Activated T-helper 1 cell treated with anti-CD3 and anti-CD28 coated beads, Interleukin-12 subunit alpha, Interleukin-12 subunit beta, Interleukin-2, Interleukin-4 antibody, amounts not matched to agents 30 ng/mL and 10 ng/mL and 1 ng/mL, durations not matched to agents 14 hours and 24 hours and 36 hours (primary cell): ENCODE data around the gene GJE1. TPM values are rescaled to one million over a fixed set of nuclear protein-coding genes. Genes with fewer than 3 reads are reported as not detected.
"Not testable (repeated sequence)": the region's sequence is repeated elsewhere in the genome, so short reads cannot be mapped to it uniquely, and the experiment has no call there.

ENCODE experiments used
- DNase-seq: peaks from one replicate; pipeline ENCODE4 v3.0.0; 2021; ENCODE audit warnings: low spot score
- H3K27ac Mint-ChIP-seq: one replicate; pipeline ENCODE4 v1.8.0; 2021; ENCODE audit warnings: mild to moderate bottlenecking, mixed read lengths
- H3K27me3 Mint-ChIP-seq: one replicate; pipeline ENCODE4 v1.8.0; 2022; ENCODE audit warnings: mild to moderate bottlenecking, moderate library complexity, mixed read lengths; ENCODE audit not compliant: insufficient read depth
- H3K36me3 Mint-ChIP-seq: one replicate; pipeline ENCODE4 v1.8.0; 2021; ENCODE audit warnings: low read depth, mixed read lengths
- H3K4me1 Mint-ChIP-seq: one replicate; pipeline ENCODE4 v1.8.0; 2021; ENCODE audit warnings: low read depth, mixed read lengths
- H3K4me3 Mint-ChIP-seq: one replicate; pipeline ENCODE4 v1.8.0; 2021; ENCODE audit warnings: mild to moderate bottlenecking, moderate library complexity, mixed read lengths
- H3K9me3 Mint-ChIP-seq: one replicate; pipeline ENCODE4 v1.8.0; 2021; ENCODE audit warnings: mixed read lengths
- intact Hi-C: fragments of 100-400 bp; cut with micrococcal nuclease; formaldehyde crosslinking; loops from one replicate; pipeline ENCODE4 v1.15.1; 2024
- total RNA-seq: library from RNA; stranded (reverse); gene quantifications from 2 replicates; pipeline ENCODE4 v1.2.3, GENCODE V29; 2022

GJE1 gene
- total RNA-seq, 1 donor from 2014 or later: not detected

DNA sequence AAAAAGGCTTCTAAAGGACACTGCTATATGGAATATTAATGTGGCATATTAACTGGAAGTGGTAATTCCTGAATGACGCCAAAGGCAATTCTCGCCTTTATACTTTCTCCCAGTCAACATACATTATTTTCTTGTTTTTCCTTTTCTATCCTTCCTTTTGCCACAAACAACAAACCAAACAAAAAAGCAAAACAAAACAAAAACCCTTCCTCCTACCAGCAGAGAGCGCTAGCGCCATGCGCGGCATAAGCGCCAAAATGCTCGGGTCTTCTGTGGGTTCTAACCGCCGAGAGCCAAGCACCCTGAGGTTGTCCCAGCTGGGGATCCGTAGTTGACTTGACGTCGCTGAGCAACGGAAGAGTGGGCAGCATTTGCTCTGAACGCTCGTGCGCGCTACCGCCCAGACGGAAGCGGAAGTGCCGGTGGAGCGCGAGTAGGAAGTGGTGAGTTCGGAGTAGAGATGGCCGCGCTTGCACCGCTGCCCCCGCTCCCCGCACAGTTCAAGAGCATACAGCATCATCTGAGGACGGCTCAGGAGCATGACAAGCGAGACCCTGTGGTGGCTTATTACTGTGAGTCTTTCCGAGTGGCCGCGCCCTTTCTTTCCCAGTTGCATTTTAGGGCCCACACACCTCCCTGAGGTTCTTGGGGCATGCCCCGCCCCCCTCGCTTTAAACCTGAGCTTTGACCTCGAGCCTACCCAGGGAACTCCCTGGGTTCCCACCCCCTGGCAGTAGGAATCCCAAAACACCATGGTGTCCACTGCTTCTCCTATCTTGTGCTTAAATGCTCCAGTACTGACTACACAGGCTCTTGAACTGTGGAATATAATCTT lies 14.3 kb downstream of the GJE1 start, which contains the start of the genes NMBR and VTA1:
Gene NMBR (minus strand): TSS at position 295 of the 835 bp plus-strand sequence. CDS start 58,464 bp downstream, outside the sequence.
Gene VTA1 (plus strand): TSS at position 436 of the 835 bp plus-strand sequence. CDS start 25 bp downstream, at position 461.
- Mint-ChIP-seq H3K4me3 (peak within 1 kb of the TSS; percentile 90), H3K27me3 (no peaks in the 10 kb centered on the region), H3K36me3 (peaks cover 9% of the 10 kb centered on the region)

DNA sequence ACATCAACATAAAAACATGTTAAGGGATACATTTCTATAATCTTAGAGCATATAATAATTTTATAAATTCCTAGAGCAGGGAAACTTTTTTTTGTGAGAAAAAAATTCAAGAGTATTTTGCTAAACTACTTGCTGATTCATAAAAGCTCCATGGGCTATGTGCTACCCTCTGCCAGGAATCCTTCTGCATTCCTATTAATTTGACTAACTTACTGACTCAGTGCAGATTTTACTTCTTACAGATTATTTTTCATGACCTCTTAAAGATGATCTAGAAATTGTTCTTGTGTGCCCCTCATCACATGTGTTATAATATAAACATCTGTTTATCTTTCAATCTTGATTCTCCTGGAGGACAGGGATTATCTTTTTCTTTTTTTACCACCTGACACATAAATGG lies 20.0 kb downstream of the GJE1 start:
- Mint-ChIP-seq H3K4me1 (peaks cover 41% of the 10 kb centered on the region), H3K4me3 (no peak overlapping the region), H3K27me3 (no peaks in the 10 kb centered on the region), H3K9me3 (no peaks in the 10 kb centered on the region), H3K36me3 (peaks cover 9% of the 10 kb centered on the region), H3K27ac (no peak overlapping the region)
- intact Hi-C loops: no loop called here
- no peak for DNase-seq

More for the DNA sequence above, 14.3 kb downstream of the GJE1 start, which contains the start of the genes NMBR and VTA1:
- Mint-ChIP-seq H3K4me1 (peaks cover 37% of the 10 kb centered on the region), H3K9me3 (no peaks in the 10 kb centered on the region), H3K27ac (peak within 1 kb of the TSS; percentile 79)
- intact Hi-C loops: loop anchor here (1.0 to 10.0 kb wide), 14 partner anchors 60 to 1696 kb away; partner anchors contain the start of genes ADAT2, ADGRG6, AIG1 and LTV1
- peak; percentile 95 for DNase-seq

DNA sequence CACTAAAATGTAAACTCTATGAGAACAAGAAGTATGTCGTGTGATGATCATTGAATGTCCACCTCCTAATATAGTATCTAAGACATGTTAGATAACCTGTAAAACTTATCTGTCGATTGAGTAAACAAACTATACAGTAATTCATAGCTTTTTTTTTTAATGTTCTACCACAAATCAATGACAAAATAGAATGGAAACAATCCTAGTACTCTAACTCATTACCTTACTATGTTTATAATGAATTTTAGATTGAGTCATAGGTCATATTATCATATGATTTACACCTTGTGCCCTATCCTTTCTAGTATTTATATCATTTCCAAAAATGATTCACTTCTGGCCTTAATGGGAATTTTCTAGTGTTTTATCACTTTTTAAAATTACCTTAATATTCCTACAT lies 20.5 kb downstream of the GJE1 start:
- Mint-ChIP-seq H3K4me1 (peaks cover 36% of the 10 kb centered on the region), H3K4me3 (no peak overlapping the region), H3K9me3 (no peaks in the 10 kb centered on the region), H3K27me3 (no peaks in the 10 kb centered on the region), H3K36me3 (peaks cover 9% of the 10 kb centered on the region), H3K27ac (no peak overlapping the region)
- intact Hi-C loops: no loop called here
- DNase-seq: no peak

DNA sequence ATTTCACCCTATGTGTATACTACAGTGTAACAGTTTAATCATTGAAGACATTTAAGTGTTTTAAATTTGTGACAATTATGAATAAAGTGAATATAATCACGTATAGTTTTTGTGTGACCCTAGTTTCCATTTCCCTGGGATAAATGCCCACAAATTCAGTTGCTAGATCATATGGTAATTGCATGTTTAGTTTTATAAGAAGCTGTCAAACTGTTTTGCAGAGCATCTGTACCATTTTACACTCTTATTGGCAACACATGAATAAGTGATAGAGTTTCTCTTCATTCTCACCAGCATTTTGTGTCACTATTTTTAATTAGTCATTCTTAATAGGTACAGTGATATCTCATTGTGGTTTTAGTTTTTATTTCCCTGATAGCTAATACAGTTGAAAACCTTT lies 21.6 kb downstream of the GJE1 start:
- Mint-ChIP-seq H3K4me3 (no peak overlapping the region), H3K27ac (no peak overlapping the region)
- intact Hi-C loops: no loop called here

DNA sequence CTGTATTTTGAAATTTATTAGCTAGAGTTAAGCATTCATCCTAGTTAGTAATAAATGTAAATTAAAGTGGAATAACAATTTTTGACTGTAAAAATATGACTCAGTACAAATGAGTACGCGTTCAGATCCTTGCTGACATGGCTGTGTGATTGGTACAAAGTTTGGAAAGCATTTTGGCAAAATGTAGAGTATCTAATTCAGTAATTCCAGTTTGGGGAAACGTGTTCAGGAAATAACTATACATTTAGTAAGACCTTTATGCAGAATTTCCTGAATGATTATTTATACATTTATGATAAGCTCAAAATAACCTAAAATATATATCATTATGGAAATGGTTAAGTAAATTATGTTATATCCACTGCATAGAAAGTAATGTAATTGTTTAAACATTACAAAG lies 22.4 kb downstream of the GJE1 start:
- intact Hi-C loops: no loop called here
- no peak for DNase-seq
- Mint-ChIP-seq H3K4me1 (peaks cover 19% of the 10 kb centered on the region), H3K27me3 (no peaks in the 10 kb centered on the region), H3K4me3 (no peak overlapping the region), H3K36me3 (peaks cover 9% of the 10 kb centered on the region), H3K9me3 (no peaks in the 10 kb centered on the region), H3K27ac (no peak overlapping the region)

More for the DNA sequence above, 21.6 kb downstream of the GJE1 start:
- H3K9me3 Mint-ChIP-seq: no peaks in the 10 kb centered on the region
- H3K4me1 Mint-ChIP-seq: peaks cover 26% of the 10 kb centered on the region
- no peak for DNase-seq
- H3K36me3 Mint-ChIP-seq: peaks cover 9% of the 10 kb centered on the region
- no peaks in the 10 kb centered on the region for H3K27me3 Mint-ChIP-seq

DNA sequence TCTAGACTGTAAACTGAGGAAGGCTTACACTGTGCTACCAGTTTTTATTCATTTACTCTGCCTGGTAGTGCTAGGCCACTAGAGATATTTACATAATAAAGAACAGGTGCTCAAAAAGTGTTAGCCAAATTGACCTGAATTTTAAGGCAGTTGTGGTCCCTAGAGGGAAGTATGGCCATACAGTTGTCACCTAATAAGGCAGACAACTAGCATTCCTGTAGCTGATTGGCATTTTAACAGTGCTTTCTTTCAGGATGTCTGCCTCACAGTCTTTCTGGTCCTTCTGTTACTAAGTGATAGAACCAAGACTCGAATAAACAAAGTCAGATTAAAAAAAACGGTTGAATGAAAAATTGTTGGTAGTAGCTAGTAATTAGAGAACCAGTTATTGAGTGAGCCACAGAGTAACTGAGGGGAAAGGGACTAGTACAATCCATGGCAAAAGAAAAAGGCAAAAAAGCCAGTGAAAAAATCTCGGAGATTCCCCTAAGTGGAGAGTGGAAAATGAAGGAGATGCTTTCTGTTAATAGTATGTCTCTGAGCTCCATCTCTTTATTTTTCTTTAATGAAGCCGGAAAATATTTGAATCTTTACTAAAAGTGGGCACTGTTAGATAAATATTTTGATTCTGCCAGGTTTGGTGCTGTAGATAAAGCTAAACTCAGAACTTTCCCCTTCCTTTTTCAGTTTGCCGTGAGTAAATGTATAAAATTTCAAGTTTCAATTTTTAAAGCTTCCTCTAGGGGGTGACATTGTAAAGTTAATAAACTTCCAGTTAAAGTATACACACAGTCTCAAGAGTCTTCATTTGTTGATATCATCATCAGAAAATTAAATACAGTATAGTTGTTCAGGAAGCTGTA lies 23.4 kb downstream of the GJE1 start:
- intact Hi-C loops: loop anchor here (1.0 kb wide), 2 partner anchors 51 to 232 kb away; no protein-coding TSS in a partner anchor
- no peak overlapping the region for H3K4me3 Mint-ChIP-seq
- H3K9me3 Mint-ChIP-seq: no peaks in the 10 kb centered on the region
- H3K27ac Mint-ChIP-seq: no peak overlapping the region
- no peaks in the 10 kb centered on the region for H3K27me3 Mint-ChIP-seq
- DNase-seq: no peak
- peaks cover 1% of the 10 kb centered on the region for H3K36me3 Mint-ChIP-seq
- H3K4me1 Mint-ChIP-seq: peaks cover 19% of the 10 kb centered on the region

DNA sequence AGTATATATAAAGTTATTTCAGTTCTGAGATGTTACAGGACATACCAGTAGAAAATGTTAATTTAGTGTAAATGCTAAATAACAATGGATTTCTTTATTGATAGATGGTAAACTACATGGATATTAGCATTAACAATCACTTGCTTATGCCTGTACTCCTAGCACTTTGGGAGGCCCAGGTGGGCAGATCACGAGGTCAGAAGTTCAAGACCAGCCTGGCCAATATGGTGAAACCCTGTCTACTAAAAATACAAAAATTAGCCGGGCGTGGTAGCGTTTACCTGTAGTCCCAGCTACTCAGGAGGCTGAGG lies 24.0 kb downstream of the GJE1 start:
- DNase-seq, H3K27ac Mint-ChIP-seq, H3K27me3 Mint-ChIP-seq, H3K9me3 Mint-ChIP-seq, H3K36me3 Mint-ChIP-seq, H3K4me3 Mint-ChIP-seq: not testable (repeated sequence)
- H3K4me1 Mint-ChIP-seq: peaks cover 19% of the 10 kb centered on the region
- intact Hi-C loops: loop anchor here (1.0 kb wide), 2 partner anchors 51 to 232 kb away; no protein-coding TSS in a partner anchor

DNA sequence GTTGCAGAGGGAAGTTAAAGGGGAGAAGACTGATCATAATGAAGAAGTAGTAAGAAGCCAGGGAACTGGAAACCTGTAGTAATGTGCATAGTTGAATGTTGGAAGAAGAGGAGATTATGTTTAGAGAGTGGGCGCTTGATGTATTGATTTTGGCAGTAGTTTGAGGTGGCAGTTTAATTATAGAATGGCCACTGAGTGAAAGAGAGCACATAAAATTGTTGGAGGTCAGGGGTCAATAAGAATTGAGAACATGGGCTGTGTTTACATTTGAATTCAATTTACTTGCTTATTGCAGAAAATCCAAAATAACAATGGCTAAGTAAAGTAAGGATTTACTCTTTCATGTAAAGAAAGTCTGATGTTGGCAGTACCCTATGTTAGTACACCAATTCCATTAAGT lies 30.1 kb downstream of the GJE1 start:
- Mint-ChIP-seq H3K4me1 (peaks cover 6% of the 10 kb centered on the region), H3K36me3 (peaks cover 6% of the 10 kb centered on the region), H3K27me3 (no peaks in the 10 kb centered on the region), H3K27ac (no peak overlapping the region), H3K4me3 (no peak overlapping the region), H3K9me3 (no peaks in the 10 kb centered on the region)
- intact Hi-C loops: no loop called here
- no peak for DNase-seq

DNA sequence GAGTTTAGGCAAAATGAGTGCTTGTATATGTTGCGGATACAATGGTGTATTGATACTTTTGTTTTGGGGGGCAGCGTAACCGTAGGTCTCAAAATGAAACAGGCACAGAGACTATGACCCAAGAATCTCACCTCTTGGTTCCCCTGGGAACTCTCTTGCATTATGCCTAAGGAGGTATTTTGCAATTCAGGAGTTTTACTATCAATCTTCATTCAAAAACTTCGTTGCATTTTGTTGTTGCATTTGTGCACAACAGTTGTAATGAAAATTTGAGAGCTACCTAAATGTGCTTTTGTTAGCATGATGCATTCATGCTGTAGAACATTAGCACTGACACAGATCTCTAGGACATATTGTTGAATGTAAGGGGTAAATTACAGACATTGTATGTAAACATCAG lies 32.5 kb downstream of the GJE1 start:
- Mint-ChIP-seq H3K36me3 (peaks cover 9% of the 10 kb centered on the region), H3K4me3 (no peak overlapping the region), H3K9me3 (no peaks in the 10 kb centered on the region), H3K4me1 (peaks cover 6% of the 10 kb centered on the region), H3K27ac (no peak overlapping the region), H3K27me3 (no peaks in the 10 kb centered on the region)
- intact Hi-C loops: no loop called here
- no peak for DNase-seq

DNA sequence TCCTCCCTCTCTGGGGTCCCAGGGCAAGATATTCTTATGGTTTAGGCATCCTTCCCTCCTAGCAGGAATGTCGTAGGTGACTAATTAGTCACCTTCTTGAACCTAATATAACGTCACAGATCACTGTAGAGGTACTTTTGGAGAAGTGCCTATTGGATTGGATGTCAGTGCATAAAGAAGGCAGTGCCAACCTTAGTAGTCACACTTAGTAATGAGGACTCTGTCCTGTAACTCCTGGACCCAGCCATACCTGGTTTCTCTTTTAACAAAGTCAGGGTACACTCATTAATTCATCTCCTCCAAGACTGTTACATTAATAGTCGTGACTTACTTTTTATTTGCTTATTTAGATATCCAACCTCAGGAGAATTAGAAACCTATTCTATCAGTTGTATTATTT lies 34.3 kb downstream of the GJE1 start:
- Mint-ChIP-seq H3K9me3 (no peaks in the 10 kb centered on the region), H3K4me3 (no peak overlapping the region), H3K27me3 (no peaks in the 10 kb centered on the region), H3K27ac (no peak overlapping the region), H3K4me1 (peaks cover 6% of the 10 kb centered on the region), H3K36me3 (peaks cover 10% of the 10 kb centered on the region)
- intact Hi-C loops: no loop called here
- DNase-seq: no peak

DNA sequence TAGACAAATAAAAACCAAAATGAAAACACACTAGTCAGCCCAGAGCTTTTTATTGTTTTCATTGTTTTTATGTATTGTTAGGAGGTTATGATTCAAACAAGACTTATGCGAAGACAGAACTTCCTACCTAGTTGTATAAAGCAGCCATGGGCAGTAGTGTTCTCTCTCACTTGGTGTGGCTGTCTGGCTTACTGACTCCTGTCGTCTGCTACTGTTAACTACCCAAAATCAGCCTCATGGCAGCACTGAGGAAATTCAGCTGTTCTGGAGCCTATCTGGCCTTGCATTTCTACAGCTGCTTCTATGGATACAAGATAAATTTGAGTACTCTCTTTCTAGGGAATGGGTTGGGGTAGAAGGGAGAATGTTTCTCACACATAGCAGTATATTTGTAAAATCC lies 34.8 kb downstream of the GJE1 start:
- no peak for DNase-seq
- Mint-ChIP-seq H3K9me3 (no peaks in the 10 kb centered on the region), H3K36me3 (peaks cover 12% of the 10 kb centered on the region), H3K27ac (no peak overlapping the region), H3K4me1 (peaks cover 6% of the 10 kb centered on the region), H3K4me3 (no peak overlapping the region), H3K27me3 (no peaks in the 10 kb centered on the region)
- intact Hi-C loops: no loop called here

DNA sequence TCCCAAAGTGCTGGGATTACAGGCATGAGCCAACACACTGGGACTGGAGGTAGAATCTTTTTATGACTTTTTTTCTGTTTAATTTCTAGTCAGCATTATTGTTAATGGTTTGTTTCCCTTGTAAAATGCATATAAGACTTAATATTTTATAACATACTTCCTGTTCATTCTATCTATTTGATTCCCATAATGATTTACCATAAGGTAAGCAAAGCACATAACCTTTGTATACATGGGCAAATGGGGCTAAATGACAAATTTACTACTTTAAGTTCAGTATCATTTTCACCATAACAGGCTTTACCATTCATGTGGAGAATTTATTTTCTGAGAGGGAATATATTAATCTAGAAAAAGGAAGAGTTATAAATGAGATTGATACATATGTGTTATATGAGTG lies 38.6 kb downstream of the GJE1 start:
- no peak for DNase-seq
- no peak overlapping the region for H3K4me3 Mint-ChIP-seq
- H3K27me3 Mint-ChIP-seq: no peaks in the 10 kb centered on the region
- H3K36me3 Mint-ChIP-seq: peaks cover 30% of the 10 kb centered on the region
- H3K27ac Mint-ChIP-seq: no peak overlapping the region
- intact Hi-C loops: no loop called here
- H3K9me3 Mint-ChIP-seq: no peaks in the 10 kb centered on the region
- peaks cover 5% of the 10 kb centered on the region for H3K4me1 Mint-ChIP-seq

DNA sequence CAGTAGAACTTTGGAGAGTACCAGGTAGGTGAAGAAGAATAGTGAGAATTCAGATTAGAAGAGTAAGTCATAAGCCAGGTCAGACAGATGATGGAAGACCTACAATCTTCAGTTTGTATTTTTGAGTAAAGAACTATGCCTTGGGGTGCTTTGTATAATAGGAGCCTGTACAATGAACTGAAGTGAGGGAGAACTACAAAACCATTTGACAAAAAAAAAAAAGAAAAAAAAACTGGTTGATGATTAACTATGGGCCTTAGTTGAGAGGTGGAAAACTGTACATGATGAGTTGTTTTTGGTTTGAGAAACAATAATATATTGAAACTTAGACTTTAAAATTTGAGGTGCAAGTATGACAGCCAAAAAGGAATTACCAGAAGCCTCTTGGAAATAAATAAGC lies 40.0 kb downstream of the GJE1 start:
- no peak overlapping the region for H3K4me3 Mint-ChIP-seq
- intact Hi-C loops: no loop called here
- DNase-seq: no peak
- H3K9me3 Mint-ChIP-seq: peaks cover 7% of the 10 kb centered on the region
- H3K4me1 Mint-ChIP-seq: peaks cover 5% of the 10 kb centered on the region
- no peaks in the 10 kb centered on the region for H3K27me3 Mint-ChIP-seq
- peaks cover 34% of the 10 kb centered on the region for H3K36me3 Mint-ChIP-seq
- H3K27ac Mint-ChIP-seq: no peak overlapping the region
